ENCODE results near the gene ESD. TPM values are rescaled to one million over a fixed set of nuclear protein-coding genes. Genes with fewer than 3 reads are reported as not detected.

The ESD gene
- total and polyA plus RNA-seq, 2 of the 13 experiments (the other 11 are each of a cell fraction or from before 2014, with no cell fraction given) = 118 to 147 TPM

GRCh38 chr13:46803586-46803985, 6.6 kb upstream of the ESD start:
- Histone ChIP-seq H3K36me3 (replicated peaks in 1 of 2; ENCODE audit: control insufficient read depth in 1 of 2, insufficient read depth in 2 of 2, low read length in 2 of 2) (no peaks in the 10 kb centered on the region), H3K27ac (ENCODE audit: extremely low read length, insufficient read depth, low read length) (no peak overlapping the region), H3K4me1 (ENCODE audit: insufficient read depth, low read length) (peaks cover 11% of the 10 kb centered on the region), H3K9me3 (ENCODE audit: low read length) (no peaks in the 10 kb centered on the region), H3K9ac (ENCODE audit: insufficient read depth, low read depth, low read length) (no peak overlapping the region), H3K4me3 (replicated peaks in 1 of 3; ENCODE audit: insufficient read depth in 1 of 3, low read depth in 2 of 3, low read length in 3 of 3) (no peak overlapping the region), H3K4me2 (ENCODE audit: low read depth, low read length) (no peak overlapping the region), H3K79me2 (ENCODE audit: insufficient read depth, low read length) (no peaks in the 10 kb centered on the region), H4K20me1 (ENCODE audit: insufficient read depth, low read length) (no peaks in the 10 kb centered on the region), H2AFZ (ENCODE audit: low read length) (no peak overlapping the region), H3K27me3 (ENCODE audit: control insufficient read depth in 1 of 2, insufficient read depth in 2 of 2, low read length in 2 of 2) (no peaks in the 10 kb centered on the region)
- in situ Hi-C loops (cut with HindIII; ENCODE audit: extremely low pct_ligation_motif_present, low pct_unique_long_range_greater_than_20kb) = no loop called here
- no peak for ATAC-seq
- no peak for DNase-seq (ENCODE audit: low spot score)
- FAIRE-seq = no peak
- POLR2A ChIA-PET = no interaction called here
- 52% methylated on average over 5 of the region's 5 CpGs for WGBS (ENCODE audit: low lambda C conversion rate)
- intact Hi-C loops (cut with micrococcal nuclease; ENCODE audit: unreplicated experiment) = no loop called here
- no peak for TF ChIP-seq MLXIP (CRISPR knock-in tag; IDR thresholded peaks at IDR 0.05; ENCODE audit: borderline replicate concordance)
- TF ChIP-seq THYN1 (CRISPR knock-in tag; IDR thresholded peaks at IDR 0.05; ENCODE audit: borderline replicate concordance, low read depth) = no peak
- TF ChIP-seq NFAT5 (CRISPR knock-in tag; IDR thresholded peaks at IDR 0.05) = no peak
- TF ChIP-seq EZH2 (conservative IDR thresholded peaks at IDR 0.05; ENCODE audit: low read depth, low read length) = no peak
- TF ChIP-seq SRSF1 (optimal IDR thresholded peaks at IDR 0.05; ENCODE audit: low read depth, low read length) = no peak
- TF ChIP-seq FOXK1 (CRISPR knock-in tag; IDR thresholded peaks at IDR 0.05; ENCODE audit: borderline replicate concordance, low read depth) = no peak
- no peak for TF ChIP-seq ZNF256 (CRISPR knock-in tag; conservative IDR thresholded peaks at IDR 0.05)
- TF ChIP-seq REXO4 (CRISPR knock-in tag; IDR thresholded peaks at IDR 0.05; ENCODE audit: borderline replicate concordance) = no peak
- TF ChIP-seq NCOA2 (CRISPR knock-in tag; IDR thresholded peaks at IDR 0.05) = no peak
- CTCF ChIA-PET (ENCODE audit: low intra/inter-chr PET ratio, low total read pairs) = no interaction called here
- BruUV-seq (replicated peaks) = no TSS peak
